Endothelial cell of umbilical vein (primary cell): ENCODE data around the gene METTL26. TPM values are rescaled to one million over a fixed set of nuclear protein-coding genes. Genes with fewer than 3 reads are reported as not detected.

ENCODE experiments used
- BruUV-seq: library from RNA; stranded (reverse); fragments of 400-500 nt; replicated peaks from 2 replicates; lab custom pipeline; 2021; lab: Mats Ljungman, UMichigan
- CTCF ChIA-PET: fragments of 300-600, 350-600 bp; sonication (Branson Sonifier 250); formaldehyde crosslinking; loops from one replicate; lab custom pipeline; 2021; ENCODE audit warnings: antibody characterized with exemption, inconsistent platforms; lab: Charles Lee
- POLR2A ChIA-PET: fragments of 300-600, 350-600 bp; sonication (Branson Sonifier 250); formaldehyde crosslinking; loops from one replicate; lab custom pipeline; 2021; ENCODE audit warnings: antibody characterized with exemption, inconsistent platforms; lab: Charles Lee
- DNase-seq: peaks from one replicate; pipeline ENCODE4 v3.0.0-alpha.2; 2011; ENCODE audit warnings: low read depth, low spot score
- FAIRE-seq: peaks from 2 replicates; lab custom pipeline; 2011; peaks lifted over from hg19 to GRCh38; lab: Jason Lieb, UNC
- H2AFZ ChIP-seq: 2 replicates; pipeline ENCODE4 v1.6.0; 2012; ENCODE audit warnings: low read depth, low read length, control low read depth, inconsistent platforms
- H3K27ac ChIP-seq: 2 replicates; pipeline ENCODE4 v1.5.1; 2011; ENCODE audit warnings: low read depth, mild to moderate bottlenecking, control low read depth, low read length, moderate library complexity; ENCODE audit not compliant: insufficient read depth
- H3K27me3 ChIP-seq, 2 experiments: 2 replicates each; pipeline versions ENCODE4 v1.6.0 to v1.6.1; 2011; ENCODE audit warnings: low read length in 2 of 2, mixed read lengths in 1 of 2; ENCODE audit not compliant: control insufficient read depth in 2 of 2, insufficient read depth in 2 of 2
- H3K36me3 ChIP-seq, 2 experiments: 2 replicates in 1 of 2; 3 replicates in 1 of 2; pipeline ENCODE4 v1.5.1; 2011; ENCODE audit warnings: low read length in 2 of 2, mild to moderate bottlenecking in 1 of 2, moderate library complexity in 1 of 2; ENCODE audit not compliant: control insufficient read depth in 2 of 2, insufficient read depth in 2 of 2; ENCODE audit errors: extremely low read depth in 1 of 2
- H3K4me1 ChIP-seq: 3 replicates; pipeline ENCODE4 v1.5.1; 2011; ENCODE audit warnings: mild to moderate bottlenecking, low read length; ENCODE audit not compliant: control insufficient read depth, insufficient read depth; ENCODE audit errors: extremely low read depth
- H3K4me2 ChIP-seq: 2 replicates; pipeline ENCODE4 v1.6.1; 2011; ENCODE audit warnings: low read length, control low read depth, mixed read lengths; ENCODE audit not compliant: insufficient read depth
- H3K4me3 ChIP-seq, 3 experiments: fragments of 200-600 bp in 1 of 3; sonication (generic), shearing (Covaris generic) in 1 of 3; replicated peaks in 1 of 3; 2 replicates each; pipeline ENCODE4 v1.5.1; 2011 to 2016; ENCODE audit warnings: control low read depth in 3 of 3, low read length in 3 of 3, mild to moderate bottlenecking in 2 of 3, inconsistent platforms in 1 of 3, low read depth in 1 of 3, moderate library complexity in 1 of 3; ENCODE audit not compliant: insufficient read depth in 1 of 3
- H3K79me2 ChIP-seq: 2 replicates; pipeline ENCODE4 v1.6.0; 2012; ENCODE audit warnings: low read length, inconsistent platforms; ENCODE audit not compliant: control insufficient read depth, insufficient read depth
- H3K9ac ChIP-seq: replicated peaks from 2 replicates; pipeline ENCODE3; 2011; ENCODE audit warnings: low read length, control low read depth; ENCODE audit not compliant: insufficient read depth; ENCODE audit errors: extremely low read depth
- H3K9me1 ChIP-seq: replicated peaks from 3 replicates; pipeline ENCODE4 v1.6.0; 2011; ENCODE audit warnings: mild to moderate bottlenecking, low read length; ENCODE audit not compliant: control insufficient read depth, insufficient read depth; ENCODE audit errors: extremely low read depth
- H3K9me3 ChIP-seq: replicated peaks from 2 replicates; pipeline ENCODE4 v1.5.1; 2012; ENCODE audit warnings: low read length, inconsistent platforms; ENCODE audit not compliant: control insufficient read depth, insufficient read depth
- H4K20me1 ChIP-seq: replicated peaks from 2 replicates; pipeline ENCODE3; 2011; ENCODE audit warnings: mild to moderate bottlenecking, low read length; ENCODE audit not compliant: control insufficient read depth, insufficient read depth; ENCODE audit errors: extremely low read depth
- EZH2 ChIP-seq: IDR thresholded peaks from 2 replicates; pipeline ENCODE4 v1.6.1; 2012; ENCODE audit warnings: borderline replicate concordance, low read depth, mild to moderate bottlenecking, moderate library complexity, low read length, inconsistent platforms; ENCODE audit not compliant: severe bottlenecking
- FOS ChIP-seq: IDR thresholded peaks from 2 replicates; pipeline ENCODE4 v1.6.1; 2011; ENCODE audit warnings: mild to moderate bottlenecking, low read length, moderate library complexity, borderline replicate concordance; ENCODE audit not compliant: insufficient read depth
- GATA2 ChIP-seq: IDR thresholded peaks from 2 replicates; pipeline ENCODE4 v1.7.0; 2011; ENCODE audit warnings: low read depth, mild to moderate bottlenecking, moderate library complexity, mixed read lengths, low read length; ENCODE audit not compliant: insufficient read length, insufficient read depth
- JUN ChIP-seq: IDR thresholded peaks from 2 replicates; pipeline ENCODE4 v1.6.1; 2011; ENCODE audit warnings: borderline replicate concordance, low read depth; ENCODE audit not compliant: insufficient read length, insufficient read depth
- MYC ChIP-seq: IDR thresholded peaks from one replicate; pipeline ENCODE4 v1.6.1; 2011; ENCODE audit warnings: mild to moderate bottlenecking, low read depth, low read length
- POLR2A ChIP-seq: IDR thresholded peaks from 2 replicates; pipeline ENCODE4 v1.6.1; 2012; ENCODE audit warnings: low read depth, mild to moderate bottlenecking, control low read depth, low read length
- POLR2AphosphoS5 ChIP-seq: IDR thresholded peaks from 2 replicates; pipeline ENCODE4 v1.6.1; 2012; ENCODE audit warnings: low read depth, mild to moderate bottlenecking, control low read depth, low read length, moderate library complexity; ENCODE audit not compliant: insufficient read depth
- dilution Hi-C: fragments of 300-500 bp; cut with MboI; formaldehyde crosslinking; loops from one replicate; pipeline ENCODE4 v1.15.0; 2019; ENCODE audit warnings: low sequenced_read_pairs; ENCODE audit not compliant: extremely low pct_ligation_motif_present
- intact Hi-C: fragments of 100-400 bp; cut with micrococcal nuclease; formaldehyde crosslinking; loops from one replicate; pipeline ENCODE4 v1.10.0; 2022
- polyA plus RNA-seq, 4 experiments: library from polyadenylated mRNA; depleted of rRNA in 3 of 4; stranded (reverse) in 3 of 4; unstranded in 1 of 4; fragments of >200 nt; gene quantifications; 2 replicates each; pipeline versions ENCODE4 v1.2.1 to v1.2.3, GENCODE V29; 2011 to 2012; ENCODE audit warnings: missing spikeins in 1 of 4
- total RNA-seq: library from RNA; stranded (reverse); gene quantifications from 2 replicates; pipeline ENCODE4 v1.2.3, GENCODE V29; 2021
- TF ChIP-seq, protein P1 (sequence below), 2 donors: IDR thresholded peaks; 1 replicate in 1 of 2; 2 replicates in 1 of 2; pipeline ENCODE4 v1.5.1; 2011; ENCODE audit warnings: low read length in 2 of 2, mild to moderate bottlenecking in 2 of 2, moderate library complexity in 2 of 2, control low read depth in 1 of 2, inconsistent platforms in 1 of 2, low read depth in 1 of 2; ENCODE audit not compliant: insufficient read depth in 1 of 2; ENCODE audit errors: extremely low read depth in 1 of 2
- TF ChIP-seq, protein P2 (sequence below): IDR thresholded peaks from 2 replicates; pipeline ENCODE4 v1.6.1; 2011; ENCODE audit not compliant: insufficient read depth, insufficient read length

METTL26 gene
- total and polyA plus RNA-seq, 2 donors (not counting 3 experiments of a cell fraction or from before 2014, with no cell fraction given) = 114 to 138 TPM

DNA sequence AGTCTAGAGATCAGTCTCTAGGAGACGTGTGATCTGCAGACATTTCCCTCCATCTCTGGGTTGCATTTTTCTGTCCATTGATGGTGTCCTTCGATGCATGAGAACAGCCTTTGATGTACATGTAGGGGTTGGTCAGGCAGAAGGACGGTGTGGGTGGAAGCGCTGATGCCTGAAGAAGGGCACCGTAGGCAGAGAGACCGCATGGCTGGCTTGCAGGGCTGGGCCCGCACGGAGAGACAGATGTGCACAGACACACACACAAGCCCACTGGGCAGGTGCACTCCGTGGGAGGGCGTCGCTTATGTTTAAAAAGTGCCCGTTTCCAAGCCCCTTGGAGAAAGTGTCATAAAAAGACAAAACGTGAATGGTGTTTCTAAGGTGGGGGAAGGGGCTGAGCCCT, 21.0 kb downstream of the METTL26 start:
- no peak overlapping the region for H3K4me3 ChIP-seq
- no peak overlapping the region for H2AFZ ChIP-seq
- H3K4me1 ChIP-seq = no peaks in the 10 kb centered on the region
- no peaks in the 10 kb centered on the region for H3K36me3 ChIP-seq
- ChIA-PET POLR2A (no interaction called here), CTCF (interaction anchor here (1.1 kb wide), 1 partner anchor 12 kb away, joined by 3 read pairs; no protein-coding TSS in a partner anchor)
- no peaks in the 10 kb centered on the region for H3K79me2 ChIP-seq
- H3K9ac ChIP-seq = no peak overlapping the region
- dilution Hi-C loops (no loop called here), intact Hi-C loops (no loop called here)
- no peaks in the 10 kb centered on the region for H3K9me3 ChIP-seq
- no peak for DNase-seq
- no peak overlapping the region for H3K4me2 ChIP-seq
- no peak for FAIRE-seq
- H3K27ac ChIP-seq = no peak overlapping the region
- no peaks in the 10 kb centered on the region for H3K9me1 ChIP-seq
- H3K27me3 ChIP-seq = no peaks in the 10 kb centered on the region
- H4K20me1 ChIP-seq = no peaks in the 10 kb centered on the region
- no TSS peak for BruUV-seq
- TF ChIP-seq FOS (no peak), POLR2AphosphoS5 (no peak), JUN (no peak), MYC (no peak), POLR2A (no peak), GATA2 (no peak), EZH2 (no peak)
- TF ChIP-seq, protein P1, sequence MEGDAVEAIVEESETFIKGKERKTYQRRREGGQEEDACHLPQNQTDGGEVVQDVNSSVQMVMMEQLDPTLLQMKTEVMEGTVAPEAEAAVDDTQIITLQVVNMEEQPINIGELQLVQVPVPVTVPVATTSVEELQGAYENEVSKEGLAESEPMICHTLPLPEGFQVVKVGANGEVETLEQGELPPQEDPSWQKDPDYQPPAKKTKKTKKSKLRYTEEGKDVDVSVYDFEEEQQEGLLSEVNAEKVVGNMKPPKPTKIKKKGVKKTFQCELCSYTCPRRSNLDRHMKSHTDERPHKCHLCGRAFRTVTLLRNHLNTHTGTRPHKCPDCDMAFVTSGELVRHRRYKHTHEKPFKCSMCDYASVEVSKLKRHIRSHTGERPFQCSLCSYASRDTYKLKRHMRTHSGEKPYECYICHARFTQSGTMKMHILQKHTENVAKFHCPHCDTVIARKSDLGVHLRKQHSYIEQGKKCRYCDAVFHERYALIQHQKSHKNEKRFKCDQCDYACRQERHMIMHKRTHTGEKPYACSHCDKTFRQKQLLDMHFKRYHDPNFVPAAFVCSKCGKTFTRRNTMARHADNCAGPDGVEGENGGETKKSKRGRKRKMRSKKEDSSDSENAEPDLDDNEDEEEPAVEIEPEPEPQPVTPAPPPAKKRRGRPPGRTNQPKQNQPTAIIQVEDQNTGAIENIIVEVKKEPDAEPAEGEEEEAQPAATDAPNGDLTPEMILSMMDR (IDR thresholded peaks at IDR 0.05; ENCODE audit: extremely low read depth in 1 of 2, insufficient read depth in 1 of 2, low read depth in 1 of 2, low read length in 2 of 2) = no peak
- TF ChIP-seq, protein P2, sequence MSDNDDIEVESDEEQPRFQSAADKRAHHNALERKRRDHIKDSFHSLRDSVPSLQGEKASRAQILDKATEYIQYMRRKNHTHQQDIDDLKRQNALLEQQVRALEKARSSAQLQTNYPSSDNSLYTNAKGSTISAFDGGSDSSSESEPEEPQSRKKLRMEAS = no peak
